ENCODE results near the gene STXBP6.

The STXBP6 gene

GRCh38 chr14:24820616-24821015 lies 229.3 kb downstream of the STXBP6 start:
- ATAC-seq, result no peak
- TF ChIP-seq PATZ1 (CRISPR knock-in tag; IDR thresholded peaks at IDR 0.05; ENCODE audit: borderline replicate concordance), result no peak
- no peak for TF ChIP-seq ESRRG (CRISPR knock-in tag; IDR thresholded peaks at IDR 0.05)
- no peak for TF ChIP-seq OSR1 (CRISPR knock-in tag; IDR thresholded peaks at IDR 0.05)
- no peak for TF ChIP-seq ZNF565 (CRISPR knock-in tag; conservative IDR thresholded peaks at IDR 0.05; ENCODE audit: low read depth)
- TF ChIP-seq ZNF70 (CRISPR knock-in tag; IDR thresholded peaks at IDR 0.05), result no peak
- no peak for TF ChIP-seq PPARA (CRISPR knock-in tag; IDR thresholded peaks at IDR 0.05; ENCODE audit: borderline replicate concordance)
- TF ChIP-seq TCF4 (CRISPR knock-in tag; IDR thresholded peaks at IDR 0.05; ENCODE audit: borderline replicate concordance), result no peak
- no peak for TF ChIP-seq RARB (CRISPR knock-in tag; IDR thresholded peaks at IDR 0.05)
- no peak for TF ChIP-seq ISL1 (CRISPR knock-in tag; IDR thresholded peaks at IDR 0.05)
- no peak for TF ChIP-seq GLIS3 (CRISPR knock-in tag; IDR thresholded peaks at IDR 0.05)

DNA sequence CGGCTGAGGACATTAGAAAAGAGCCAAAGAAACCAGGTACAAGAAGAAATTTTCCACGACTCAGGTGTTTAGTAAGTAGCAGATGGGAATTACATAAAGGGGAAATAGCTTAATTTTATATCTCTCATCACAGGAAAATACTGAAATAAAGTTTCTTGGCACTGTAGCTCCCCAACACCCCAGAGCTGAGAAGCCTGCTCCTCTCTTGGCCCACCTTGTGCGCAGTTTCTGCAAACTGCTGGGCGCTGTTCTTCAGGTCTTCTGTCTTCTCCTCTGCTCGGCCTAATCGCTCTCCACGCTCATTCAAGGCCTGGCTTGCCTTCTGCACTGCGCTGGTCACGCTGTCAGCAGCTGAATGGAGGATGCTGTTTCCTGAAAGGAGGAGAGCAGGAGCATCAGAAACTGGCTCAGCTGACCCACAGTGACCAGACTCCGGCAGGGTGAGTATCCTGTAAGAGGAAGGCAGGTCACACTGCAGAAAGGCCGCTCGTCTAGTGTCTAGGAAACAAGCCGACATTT lies 231.1 kb downstream of the STXBP6 start:
- TF ChIP-seq ARNTL (CRISPR knock-in tag; IDR thresholded peaks at IDR 0.05; ENCODE audit: borderline replicate concordance, low read depth) (no peak), POU6F1 (CRISPR knock-in tag; IDR thresholded peaks at IDR 0.05; ENCODE audit: borderline replicate concordance, low read depth) (no peak), SNAI2 (CRISPR knock-in tag; IDR thresholded peaks at IDR 0.05) (no peak), ZC3H10 (CRISPR knock-in tag; IDR thresholded peaks at IDR 0.05) (no peak), RARB (CRISPR knock-in tag; IDR thresholded peaks at IDR 0.05) (no peak), OSR1 (CRISPR knock-in tag; IDR thresholded peaks at IDR 0.05) (no peak), GLIS3 (CRISPR knock-in tag; IDR thresholded peaks at IDR 0.05) (no peak), ZNF8 (CRISPR knock-in tag; IDR thresholded peaks at IDR 0.05) (no peak), PPARA (CRISPR knock-in tag; IDR thresholded peaks at IDR 0.05; ENCODE audit: borderline replicate concordance) (no peak), ZFP3 (CRISPR knock-in tag; IDR thresholded peaks at IDR 0.05) (no peak), PATZ1 (CRISPR knock-in tag; IDR thresholded peaks at IDR 0.05; ENCODE audit: borderline replicate concordance) (no peak), CREB5 (CRISPR knock-in tag; IDR thresholded peaks at IDR 0.05; ENCODE audit: low read depth) (no peak), ZFP30 (CRISPR knock-in tag; IDR thresholded peaks at IDR 0.05) (no peak), CSDC2 (CRISPR knock-in tag; IDR thresholded peaks at IDR 0.05) (no peak), ISL1 (CRISPR knock-in tag; IDR thresholded peaks at IDR 0.05) (no peak), TOX (CRISPR knock-in tag; IDR thresholded peaks at IDR 0.05; ENCODE audit: borderline replicate concordance) (no peak), ZNF70 (CRISPR knock-in tag; IDR thresholded peaks at IDR 0.05) (no peak)
- TF ChIP-seq, protein P1, sequence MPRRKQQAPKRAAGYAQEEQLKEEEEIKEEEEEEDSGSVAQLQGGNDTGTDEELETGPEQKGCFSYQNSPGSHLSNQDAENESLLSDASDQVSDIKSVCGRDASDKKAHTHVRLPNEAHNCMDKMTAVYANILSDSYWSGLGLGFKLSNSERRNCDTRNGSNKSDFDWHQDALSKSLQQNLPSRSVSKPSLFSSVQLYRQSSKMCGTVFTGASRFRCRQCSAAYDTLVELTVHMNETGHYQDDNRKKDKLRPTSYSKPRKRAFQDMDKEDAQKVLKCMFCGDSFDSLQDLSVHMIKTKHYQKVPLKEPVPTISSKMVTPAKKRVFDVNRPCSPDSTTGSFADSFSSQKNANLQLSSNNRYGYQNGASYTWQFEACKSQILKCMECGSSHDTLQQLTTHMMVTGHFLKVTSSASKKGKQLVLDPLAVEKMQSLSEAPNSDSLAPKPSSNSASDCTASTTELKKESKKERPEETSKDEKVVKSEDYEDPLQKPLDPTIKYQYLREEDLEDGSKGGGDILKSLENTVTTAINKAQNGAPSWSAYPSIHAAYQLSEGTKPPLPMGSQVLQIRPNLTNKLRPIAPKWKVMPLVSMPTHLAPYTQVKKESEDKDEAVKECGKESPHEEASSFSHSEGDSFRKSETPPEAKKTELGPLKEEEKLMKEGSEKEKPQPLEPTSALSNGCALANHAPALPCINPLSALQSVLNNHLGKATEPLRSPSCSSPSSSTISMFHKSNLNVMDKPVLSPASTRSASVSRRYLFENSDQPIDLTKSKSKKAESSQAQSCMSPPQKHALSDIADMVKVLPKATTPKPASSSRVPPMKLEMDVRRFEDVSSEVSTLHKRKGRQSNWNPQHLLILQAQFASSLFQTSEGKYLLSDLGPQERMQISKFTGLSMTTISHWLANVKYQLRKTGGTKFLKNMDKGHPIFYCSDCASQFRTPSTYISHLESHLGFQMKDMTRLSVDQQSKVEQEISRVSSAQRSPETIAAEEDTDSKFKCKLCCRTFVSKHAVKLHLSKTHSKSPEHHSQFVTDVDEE (CRISPR knock-in tag; IDR thresholded peaks at IDR 0.05), result no peak
- ATAC-seq, result no peak
